ENCODE results near the gene PDPN. TPM values are rescaled to one million over a fixed set of nuclear protein-coding genes. Genes with fewer than 3 reads are reported as not detected.
A peak's percentile ranks its signal among the peaks of the same experiment; 100 is the strongest.

The PDPN gene
- total and polyA plus RNA-seq, 2 experiments from 2014 or later = 67.3 to 82.8 TPM

DNA sequence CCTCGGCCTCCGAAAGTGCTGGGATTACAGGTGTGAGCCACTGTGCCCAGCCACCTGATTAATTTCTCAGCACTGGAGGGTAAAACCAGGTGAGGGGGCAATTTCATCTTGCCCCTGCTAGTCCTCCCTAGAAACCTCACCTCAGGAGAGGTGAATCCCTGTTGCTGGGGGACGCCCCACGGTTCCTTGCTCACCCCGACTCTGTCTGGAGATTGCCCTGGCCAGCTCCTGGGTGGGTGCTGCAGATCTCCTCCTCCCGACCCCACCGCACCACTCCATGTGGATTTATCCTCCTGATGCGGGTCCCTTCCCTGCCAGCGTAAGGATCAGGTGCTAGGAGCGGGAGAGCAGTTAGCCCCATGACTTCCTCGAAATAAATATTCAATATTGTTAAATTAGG lies 34.9 kb downstream of the PDPN start (continued):
- TF ChIP-seq, protein P1, sequence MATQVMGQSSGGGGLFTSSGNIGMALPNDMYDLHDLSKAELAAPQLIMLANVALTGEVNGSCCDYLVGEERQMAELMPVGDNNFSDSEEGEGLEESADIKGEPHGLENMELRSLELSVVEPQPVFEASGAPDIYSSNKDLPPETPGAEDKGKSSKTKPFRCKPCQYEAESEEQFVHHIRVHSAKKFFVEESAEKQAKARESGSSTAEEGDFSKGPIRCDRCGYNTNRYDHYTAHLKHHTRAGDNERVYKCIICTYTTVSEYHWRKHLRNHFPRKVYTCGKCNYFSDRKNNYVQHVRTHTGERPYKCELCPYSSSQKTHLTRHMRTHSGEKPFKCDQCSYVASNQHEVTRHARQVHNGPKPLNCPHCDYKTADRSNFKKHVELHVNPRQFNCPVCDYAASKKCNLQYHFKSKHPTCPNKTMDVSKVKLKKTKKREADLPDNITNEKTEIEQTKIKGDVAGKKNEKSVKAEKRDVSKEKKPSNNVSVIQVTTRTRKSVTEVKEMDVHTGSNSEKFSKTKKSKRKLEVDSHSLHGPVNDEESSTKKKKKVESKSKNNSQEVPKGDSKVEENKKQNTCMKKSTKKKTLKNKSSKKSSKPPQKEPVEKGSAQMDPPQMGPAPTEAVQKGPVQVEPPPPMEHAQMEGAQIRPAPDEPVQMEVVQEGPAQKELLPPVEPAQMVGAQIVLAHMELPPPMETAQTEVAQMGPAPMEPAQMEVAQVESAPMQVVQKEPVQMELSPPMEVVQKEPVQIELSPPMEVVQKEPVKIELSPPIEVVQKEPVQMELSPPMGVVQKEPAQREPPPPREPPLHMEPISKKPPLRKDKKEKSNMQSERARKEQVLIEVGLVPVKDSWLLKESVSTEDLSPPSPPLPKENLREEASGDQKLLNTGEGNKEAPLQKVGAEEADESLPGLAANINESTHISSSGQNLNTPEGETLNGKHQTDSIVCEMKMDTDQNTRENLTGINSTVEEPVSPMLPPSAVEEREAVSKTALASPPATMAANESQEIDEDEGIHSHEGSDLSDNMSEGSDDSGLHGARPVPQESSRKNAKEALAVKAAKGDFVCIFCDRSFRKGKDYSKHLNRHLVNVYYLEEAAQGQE (IDR thresholded peaks at IDR 0.05; ENCODE audit: unreplicated experiment) = no peak
- TF ChIP-seq JUNB (IDR thresholded peaks at IDR 0.05; ENCODE audit: unreplicated experiment) = no peak
- no peak for TF ChIP-seq EZH2 (IDR thresholded peaks at IDR 0.05; ENCODE audit: low read depth, unreplicated experiment)
- TF ChIP-seq EZH2phosphoT487 (IDR thresholded peaks at IDR 0.05; ENCODE audit: unreplicated experiment) = no peak
- TF ChIP-seq ZNF114 (CRISPR knock-in tag; IDR thresholded peaks at IDR 0.05) = no peak
- TF ChIP-seq CREB1 (CRISPR knock-in tag; IDR thresholded peaks at IDR 0.05; ENCODE audit: low read depth) = no peak

DNA sequence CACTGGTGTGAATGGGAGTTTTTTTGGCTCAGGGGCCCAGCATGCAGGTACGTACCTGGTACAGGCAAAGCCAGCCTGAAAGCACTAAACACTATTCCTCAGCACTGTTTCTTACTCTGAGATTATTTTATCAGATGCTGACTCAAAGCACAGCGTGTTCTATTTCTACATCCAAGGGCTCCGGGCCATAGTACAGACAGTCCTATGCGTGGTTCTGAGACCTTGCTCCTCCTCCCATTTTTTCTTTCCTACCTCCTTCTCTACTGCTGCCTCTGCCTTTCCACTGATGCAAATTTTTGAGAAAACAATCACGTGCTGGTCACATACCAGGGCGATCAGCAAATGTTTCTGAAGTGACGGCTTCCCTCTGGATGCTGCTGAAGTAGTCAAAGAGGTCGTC lies 36.3 kb downstream of the PDPN start:
- Histone ChIP-seq H3K36me3 (ENCODE audit: insufficient read depth) (peaks cover 10% of the 10 kb centered on the region; the same call in 1 of the 2 replicates), H4K20me1 (replicated peaks; ENCODE audit: insufficient read depth) (no peaks in the 10 kb centered on the region), H3K27me3 (ENCODE audit: insufficient read depth) (no peaks in the 10 kb centered on the region), H3F3A (replicated peaks; ENCODE audit: low read depth) (no peaks in the 10 kb centered on the region), H3K4me1 (ENCODE audit: insufficient read depth) (peaks cover 12% of the 10 kb centered on the region), H3K9me2 (ENCODE audit: insufficient read depth) (no peaks in the 10 kb centered on the region), H3K79me2 (replicated peaks; ENCODE audit: insufficient read depth) (no peaks in the 10 kb centered on the region), H2AFZ (no peak overlapping the region), H3K4me2 (no peak overlapping the region), H3K4me3 (no peak overlapping the region), H3K27ac (ENCODE audit: low read depth) (no peak overlapping the region)
- Mint-ChIP-seq H3K27ac (no peak overlapping the region; the same call in 1 of the 2 replicates), H3K4me3 (no peak overlapping the region), H3K36me3 (ENCODE audit: low read depth) (peaks cover 33% of the 10 kb centered on the region), H3K27me3 (ENCODE audit: insufficient read depth, low read depth, poor library complexity) (peaks cover 17% of the 10 kb centered on the region), H3K9me3 (no peaks in the 10 kb centered on the region; the same call in 2 of the 3 replicates), H3K4me1 (peaks cover 11% of the 10 kb centered on the region)
- DNase-seq (ENCODE audit: low spot score) (no peak), ATAC-seq (peak; percentile 40; the same call in 2 of the 3 replicates)
- TF ChIP-seq ZNF331 (CRISPR knock-in tag; IDR thresholded peaks at IDR 0.05; ENCODE audit: low read depth) = no peak
- TF ChIP-seq, protein P2, sequence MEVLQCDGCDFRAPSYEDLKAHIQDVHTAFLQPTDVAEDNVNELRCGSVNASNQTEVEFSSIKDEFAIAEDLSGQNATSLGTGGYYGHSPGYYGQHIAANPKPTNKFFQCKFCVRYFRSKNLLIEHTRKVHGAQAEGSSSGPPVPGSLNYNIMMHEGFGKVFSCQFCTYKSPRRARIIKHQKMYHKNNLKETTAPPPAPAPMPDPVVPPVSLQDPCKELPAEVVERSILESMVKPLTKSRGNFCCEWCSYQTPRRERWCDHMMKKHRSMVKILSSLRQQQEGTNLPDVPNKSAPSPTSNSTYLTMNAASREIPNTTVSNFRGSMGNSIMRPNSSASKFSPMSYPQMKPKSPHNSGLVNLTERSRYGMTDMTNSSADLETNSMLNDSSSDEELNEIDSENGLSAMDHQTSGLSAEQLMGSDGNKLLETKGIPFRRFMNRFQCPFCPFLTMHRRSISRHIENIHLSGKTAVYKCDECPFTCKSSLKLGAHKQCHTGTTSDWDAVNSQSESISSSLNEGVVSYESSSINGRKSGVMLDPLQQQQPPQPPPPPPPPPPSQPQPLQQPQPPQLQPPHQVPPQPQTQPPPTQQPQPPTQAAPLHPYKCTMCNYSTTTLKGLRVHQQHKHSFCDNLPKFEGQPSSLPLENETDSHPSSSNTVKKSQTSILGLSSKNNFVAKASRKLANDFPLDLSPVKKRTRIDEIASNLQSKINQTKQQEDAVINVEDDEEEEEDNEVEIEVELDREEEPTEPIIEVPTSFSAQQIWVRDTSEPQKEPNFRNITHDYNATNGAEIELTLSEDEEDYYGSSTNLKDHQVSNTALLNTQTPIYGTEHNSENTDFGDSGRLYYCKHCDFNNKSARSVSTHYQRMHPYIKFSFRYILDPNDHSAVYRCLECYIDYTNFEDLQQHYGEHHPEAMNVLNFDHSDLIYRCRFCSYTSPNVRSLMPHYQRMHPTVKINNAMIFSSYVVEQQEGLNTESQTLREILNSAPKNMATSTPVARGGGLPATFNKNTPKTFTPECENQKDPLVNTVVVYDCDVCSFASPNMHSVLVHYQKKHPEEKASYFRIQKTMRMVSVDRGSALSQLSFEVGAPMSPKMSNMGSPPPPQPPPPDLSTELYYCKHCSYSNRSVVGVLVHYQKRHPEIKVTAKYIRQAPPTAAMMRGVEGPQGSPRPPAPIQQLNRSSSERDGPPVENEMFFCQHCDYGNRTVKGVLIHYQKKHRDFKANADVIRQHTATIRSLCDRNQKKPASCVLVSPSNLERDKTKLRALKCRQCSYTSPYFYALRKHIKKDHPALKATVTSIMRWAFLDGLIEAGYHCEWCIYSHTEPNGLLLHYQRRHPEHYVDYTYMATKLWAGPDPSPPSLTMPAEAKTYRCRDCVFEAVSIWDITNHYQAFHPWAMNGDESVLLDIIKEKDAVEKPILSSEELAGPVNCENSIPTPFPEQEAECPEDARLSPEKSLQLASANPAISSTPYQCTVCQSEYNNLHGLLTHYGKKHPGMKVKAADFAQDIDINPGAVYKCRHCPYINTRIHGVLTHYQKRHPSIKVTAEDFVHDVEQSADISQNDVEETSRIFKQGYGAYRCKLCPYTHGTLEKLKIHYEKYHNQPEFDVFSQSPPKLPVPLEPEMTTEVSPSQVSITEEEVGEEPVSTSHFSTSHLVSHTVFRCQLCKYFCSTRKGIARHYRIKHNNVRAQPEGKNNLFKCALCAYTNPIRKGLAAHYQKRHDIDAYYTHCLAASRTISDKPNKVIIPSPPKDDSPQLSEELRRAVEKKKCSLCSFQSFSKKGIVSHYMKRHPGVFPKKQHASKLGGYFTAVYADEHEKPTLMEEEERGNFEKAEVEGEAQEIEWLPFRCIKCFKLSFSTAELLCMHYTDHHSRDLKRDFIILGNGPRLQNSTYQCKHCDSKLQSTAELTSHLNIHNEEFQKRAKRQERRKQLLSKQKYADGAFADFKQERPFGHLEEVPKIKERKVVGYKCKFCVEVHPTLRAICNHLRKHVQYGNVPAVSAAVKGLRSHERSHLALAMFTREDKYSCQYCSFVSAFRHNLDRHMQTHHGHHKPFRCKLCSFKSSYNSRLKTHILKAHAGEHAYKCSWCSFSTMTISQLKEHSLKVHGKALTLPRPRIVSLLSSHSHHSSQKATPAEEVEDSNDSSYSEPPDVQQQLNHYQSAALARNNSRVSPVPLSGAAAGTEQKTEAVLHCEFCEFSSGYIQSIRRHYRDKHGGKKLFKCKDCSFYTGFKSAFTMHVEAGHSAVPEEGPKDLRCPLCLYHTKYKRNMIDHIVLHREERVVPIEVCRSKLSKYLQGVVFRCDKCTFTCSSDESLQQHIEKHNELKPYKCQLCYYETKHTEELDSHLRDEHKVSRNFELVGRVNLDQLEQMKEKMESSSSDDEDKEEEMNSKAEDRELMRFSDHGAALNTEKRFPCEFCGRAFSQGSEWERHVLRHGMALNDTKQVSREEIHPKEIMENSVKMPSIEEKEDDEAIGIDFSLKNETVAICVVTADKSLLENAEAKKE (CRISPR knock-in tag; IDR thresholded peaks at IDR 0.05) = no peak
- TF ChIP-seq STAT1 (IDR thresholded peaks at IDR 0.05; ENCODE audit: unreplicated experiment) = no peak
- TF ChIP-seq, protein P3, sequence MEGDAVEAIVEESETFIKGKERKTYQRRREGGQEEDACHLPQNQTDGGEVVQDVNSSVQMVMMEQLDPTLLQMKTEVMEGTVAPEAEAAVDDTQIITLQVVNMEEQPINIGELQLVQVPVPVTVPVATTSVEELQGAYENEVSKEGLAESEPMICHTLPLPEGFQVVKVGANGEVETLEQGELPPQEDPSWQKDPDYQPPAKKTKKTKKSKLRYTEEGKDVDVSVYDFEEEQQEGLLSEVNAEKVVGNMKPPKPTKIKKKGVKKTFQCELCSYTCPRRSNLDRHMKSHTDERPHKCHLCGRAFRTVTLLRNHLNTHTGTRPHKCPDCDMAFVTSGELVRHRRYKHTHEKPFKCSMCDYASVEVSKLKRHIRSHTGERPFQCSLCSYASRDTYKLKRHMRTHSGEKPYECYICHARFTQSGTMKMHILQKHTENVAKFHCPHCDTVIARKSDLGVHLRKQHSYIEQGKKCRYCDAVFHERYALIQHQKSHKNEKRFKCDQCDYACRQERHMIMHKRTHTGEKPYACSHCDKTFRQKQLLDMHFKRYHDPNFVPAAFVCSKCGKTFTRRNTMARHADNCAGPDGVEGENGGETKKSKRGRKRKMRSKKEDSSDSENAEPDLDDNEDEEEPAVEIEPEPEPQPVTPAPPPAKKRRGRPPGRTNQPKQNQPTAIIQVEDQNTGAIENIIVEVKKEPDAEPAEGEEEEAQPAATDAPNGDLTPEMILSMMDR (conservative IDR thresholded peaks at IDR 0.05; ENCODE audit: low read depth in 2 of 2) = no peak
- no peak for TF ChIP-seq JUNB (IDR thresholded peaks at IDR 0.05; ENCODE audit: unreplicated experiment)
- no peak for TF ChIP-seq ZNF114 (CRISPR knock-in tag; IDR thresholded peaks at IDR 0.05)
- no peak for TF ChIP-seq NANOG (IDR thresholded peaks at IDR 0.05; ENCODE audit: borderline replicate concordance)
- no peak for TF ChIP-seq CREB1 (CRISPR knock-in tag; IDR thresholded peaks at IDR 0.05; ENCODE audit: low read depth)
- TF ChIP-seq EZH2 (IDR thresholded peaks at IDR 0.05; ENCODE audit: low read depth, unreplicated experiment) = no peak
- no peak for TF ChIP-seq POLR2AphosphoS5 (IDR thresholded peaks at IDR 0.05; ENCODE audit: low read depth)
- TF ChIP-seq, protein P4, sequence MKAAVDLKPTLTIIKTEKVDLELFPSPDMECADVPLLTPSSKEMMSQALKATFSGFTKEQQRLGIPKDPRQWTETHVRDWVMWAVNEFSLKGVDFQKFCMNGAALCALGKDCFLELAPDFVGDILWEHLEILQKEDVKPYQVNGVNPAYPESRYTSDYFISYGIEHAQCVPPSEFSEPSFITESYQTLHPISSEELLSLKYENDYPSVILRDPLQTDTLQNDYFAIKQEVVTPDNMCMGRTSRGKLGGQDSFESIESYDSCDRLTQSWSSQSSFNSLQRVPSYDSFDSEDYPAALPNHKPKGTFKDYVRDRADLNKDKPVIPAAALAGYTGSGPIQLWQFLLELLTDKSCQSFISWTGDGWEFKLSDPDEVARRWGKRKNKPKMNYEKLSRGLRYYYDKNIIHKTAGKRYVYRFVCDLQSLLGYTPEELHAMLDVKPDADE (IDR thresholded peaks at IDR 0.05) = no peak

Measured in GM23338 (cell line).